ENCODE measurements around the gene TRIM54. TPM values are rescaled to one million over a fixed set of nuclear protein-coding genes. Genes with fewer than 3 reads are reported as not detected.
A peak's percentile ranks its signal among the peaks of the same experiment; 100 is the strongest.

Gene TRIM54
- total RNA-seq, 1 donor from 2014 or later: not detected

DNA sequence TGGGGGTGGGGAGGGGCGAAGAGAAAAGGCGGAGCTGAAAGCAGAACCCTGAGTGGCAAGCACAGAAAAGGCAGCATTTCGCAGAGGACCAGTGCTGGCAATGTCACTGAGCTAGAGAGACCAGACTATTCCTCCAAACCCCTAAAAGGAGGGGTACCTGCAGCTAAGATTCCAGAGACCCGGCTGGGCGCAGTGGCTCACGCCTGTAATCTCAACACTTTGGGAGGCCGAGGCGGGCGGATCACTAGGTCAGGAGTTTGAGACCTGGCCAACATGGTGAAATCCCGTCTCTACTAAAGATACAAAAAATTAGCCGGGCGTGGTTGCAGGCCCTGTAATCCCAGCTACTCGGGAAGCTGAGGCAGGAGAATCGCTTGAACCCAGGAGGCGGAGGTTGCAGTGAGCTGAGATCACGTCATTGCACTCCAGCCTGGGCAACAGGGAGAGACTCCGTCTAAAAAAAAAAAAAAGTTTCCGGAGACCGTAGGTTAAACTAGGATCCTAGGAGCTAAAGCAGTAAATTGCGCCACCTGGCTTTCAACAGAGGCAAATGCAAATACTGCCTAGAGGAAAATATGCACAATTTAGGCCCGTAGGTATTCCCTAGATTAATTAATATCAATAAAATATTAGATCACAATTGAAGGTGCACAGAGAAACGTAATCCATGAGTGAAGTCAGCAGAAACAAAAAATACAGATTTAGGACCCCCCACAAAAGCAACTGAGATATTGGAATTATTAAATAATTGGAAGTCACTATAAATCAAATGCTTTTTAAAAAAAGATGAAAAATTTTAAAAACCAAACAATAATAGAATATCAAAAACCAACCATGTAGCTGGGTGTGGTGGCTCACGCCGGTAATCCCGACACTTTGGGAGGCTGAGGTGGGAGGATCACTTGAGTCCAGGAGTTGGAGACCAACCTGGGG is 21.1 kb downstream of the TRIM54 start:
- no peaks in the 10 kb centered on the region for H3K9me3 Mint-ChIP-seq (ENCODE audit: unreplicated experiment)
- Histone ChIP-seq H3K4me3 (ENCODE audit: insufficient read depth, low read depth, low read length) (no peak overlapping the region), H3K9ac (ENCODE audit: low read length) (no peak overlapping the region), H4K20me1 (ENCODE audit: insufficient read depth, low read length) (peaks cover 11% of the 10 kb centered on the region), H2AFZ (ENCODE audit: low read depth, low read length) (no peak overlapping the region), H3K4me1 (ENCODE audit: insufficient read depth, low read length) (peaks cover 3% of the 10 kb centered on the region), H3K27ac (ENCODE audit: low read depth, low read length) (no peak overlapping the region), H3K9me3 (ENCODE audit: insufficient read depth, low read depth, low read length) (no peaks in the 10 kb centered on the region), H3K27me3 (ENCODE audit: insufficient read depth, low read length) (peaks cover 41% of the 10 kb centered on the region), H3K36me3 (ENCODE audit: insufficient read depth, low read length) (no peaks in the 10 kb centered on the region), H3K79me2 (ENCODE audit: insufficient read depth, low read length) (no peaks in the 10 kb centered on the region), H3K4me2 (ENCODE audit: low read length) (peak overlapping the region; percentile 65)
- peaks cover 36% of the 10 kb centered on the region for H3K27me3 Mint-ChIP-seq (ENCODE audit: low read depth, unreplicated experiment)
- no peaks in the 10 kb centered on the region for H3K4me1 Mint-ChIP-seq (ENCODE audit: low read depth, unreplicated experiment)
- no peak overlapping the region for H3K27ac Mint-ChIP-seq (ENCODE audit: unreplicated experiment)
- DNase-seq (ENCODE audit: low read depth) (peak; percentile 32), FAIRE-seq (no peak)
- H3K36me3 Mint-ChIP-seq (ENCODE audit: low read depth, unreplicated experiment): peaks cover 2% of the 10 kb centered on the region
- TF ChIP-seq EZH2 (IDR thresholded peaks at IDR 0.05; ENCODE audit: insufficient read depth, low read length): no peak
- TF ChIP-seq, protein P1, sequence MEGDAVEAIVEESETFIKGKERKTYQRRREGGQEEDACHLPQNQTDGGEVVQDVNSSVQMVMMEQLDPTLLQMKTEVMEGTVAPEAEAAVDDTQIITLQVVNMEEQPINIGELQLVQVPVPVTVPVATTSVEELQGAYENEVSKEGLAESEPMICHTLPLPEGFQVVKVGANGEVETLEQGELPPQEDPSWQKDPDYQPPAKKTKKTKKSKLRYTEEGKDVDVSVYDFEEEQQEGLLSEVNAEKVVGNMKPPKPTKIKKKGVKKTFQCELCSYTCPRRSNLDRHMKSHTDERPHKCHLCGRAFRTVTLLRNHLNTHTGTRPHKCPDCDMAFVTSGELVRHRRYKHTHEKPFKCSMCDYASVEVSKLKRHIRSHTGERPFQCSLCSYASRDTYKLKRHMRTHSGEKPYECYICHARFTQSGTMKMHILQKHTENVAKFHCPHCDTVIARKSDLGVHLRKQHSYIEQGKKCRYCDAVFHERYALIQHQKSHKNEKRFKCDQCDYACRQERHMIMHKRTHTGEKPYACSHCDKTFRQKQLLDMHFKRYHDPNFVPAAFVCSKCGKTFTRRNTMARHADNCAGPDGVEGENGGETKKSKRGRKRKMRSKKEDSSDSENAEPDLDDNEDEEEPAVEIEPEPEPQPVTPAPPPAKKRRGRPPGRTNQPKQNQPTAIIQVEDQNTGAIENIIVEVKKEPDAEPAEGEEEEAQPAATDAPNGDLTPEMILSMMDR (IDR thresholded peaks at IDR 0.05; ENCODE audit: insufficient read depth, low read depth, low read length): peak; percentile 90
- H3K4me3 Mint-ChIP-seq (ENCODE audit: unreplicated experiment): no peak overlapping the region

DNA sequence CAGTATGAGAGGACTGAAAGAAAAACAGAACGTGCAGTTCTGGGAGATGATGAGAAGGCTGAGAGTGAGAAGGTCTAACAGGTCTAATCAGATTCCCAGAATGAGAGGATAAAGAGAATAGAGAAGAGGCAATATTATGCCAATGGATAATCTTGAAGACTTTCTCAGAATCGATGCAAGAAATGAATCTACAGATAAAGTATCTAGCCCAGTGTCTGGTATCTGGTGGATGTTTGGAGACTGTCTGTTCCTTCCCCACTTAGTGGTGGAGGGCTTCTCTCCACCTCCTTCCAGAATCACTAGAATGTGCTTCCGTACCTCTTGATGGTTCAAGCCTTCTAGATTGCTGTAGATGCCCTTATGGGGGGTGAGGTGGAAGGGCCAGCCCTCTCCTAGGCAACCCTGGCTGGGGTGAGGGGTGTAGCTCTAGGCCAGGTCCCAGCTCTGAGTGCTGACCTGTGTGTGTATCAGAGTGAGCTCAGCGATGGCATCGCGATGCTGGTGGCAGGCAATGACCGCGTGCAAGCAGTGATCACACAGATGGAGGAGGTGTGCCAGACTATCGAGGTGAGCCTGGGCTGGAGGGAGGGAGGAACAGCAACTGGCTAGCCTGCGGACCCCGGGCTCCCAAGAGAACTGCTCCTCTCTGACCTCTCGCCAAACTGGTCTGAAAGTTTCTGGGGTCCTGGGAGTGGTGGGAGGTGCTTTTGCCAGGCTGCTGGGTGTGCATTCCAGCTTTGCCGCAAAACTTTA is 22.4 kb downstream of the TRIM54 start:
- Histone ChIP-seq H3K36me3 (ENCODE audit: insufficient read depth, low read length) (no peaks in the 10 kb centered on the region), H3K27ac (ENCODE audit: low read depth, low read length) (no peak overlapping the region), H4K20me1 (ENCODE audit: insufficient read depth, low read length) (peaks cover 20% of the 10 kb centered on the region), H3K27me3 (ENCODE audit: insufficient read depth, low read length) (peaks cover 45% of the 10 kb centered on the region), H3K4me2 (ENCODE audit: low read length) (no peak overlapping the region), H3K4me1 (ENCODE audit: insufficient read depth, low read length) (peaks cover 3% of the 10 kb centered on the region), H3K9me3 (ENCODE audit: insufficient read depth, low read depth, low read length) (no peaks in the 10 kb centered on the region), H3K4me3 (ENCODE audit: insufficient read depth, low read depth, low read length) (no peak overlapping the region), H2AFZ (ENCODE audit: low read depth, low read length) (no peak overlapping the region), H3K79me2 (ENCODE audit: insufficient read depth, low read length) (no peaks in the 10 kb centered on the region), H3K9ac (ENCODE audit: low read length) (no peak overlapping the region)
- no peak for TF ChIP-seq EZH2 (IDR thresholded peaks at IDR 0.05; ENCODE audit: insufficient read depth, low read length)
- TF ChIP-seq, protein P1 (IDR thresholded peaks at IDR 0.05; ENCODE audit: insufficient read depth, low read depth, low read length): no peak
- no peaks in the 10 kb centered on the region for H3K4me1 Mint-ChIP-seq (ENCODE audit: low read depth, unreplicated experiment)
- FAIRE-seq (no peak), DNase-seq (ENCODE audit: low read depth) (no peak)
- peaks cover 2% of the 10 kb centered on the region for H3K9me3 Mint-ChIP-seq (ENCODE audit: unreplicated experiment)
- no peak overlapping the region for H3K27ac Mint-ChIP-seq (ENCODE audit: unreplicated experiment)
- peaks cover 35% of the 10 kb centered on the region for H3K27me3 Mint-ChIP-seq (ENCODE audit: low read depth, unreplicated experiment)
- no peak overlapping the region for H3K4me3 Mint-ChIP-seq (ENCODE audit: unreplicated experiment)
- peaks cover 6% of the 10 kb centered on the region for H3K36me3 Mint-ChIP-seq (ENCODE audit: low read depth, unreplicated experiment)

All from astrocyte (in vitro differentiated cells and primary cell).